K562 (cell line): ENCODE results near the gene RAD54L. TPM values are rescaled to one million over a fixed set of nuclear protein-coding genes. Genes with fewer than 3 reads are reported as not detected.

Experiments used
- CCAR2 ChIP-seq: fragments of 200-400 bp; formaldehyde crosslinking; IDR thresholded peaks from 2 replicates; pipeline ENCODE4 v1.6.1; 2017; ENCODE audit warnings: mild to moderate bottlenecking, low read depth, low read length
- ELF4 ChIP-seq: fragments of 450-650 bp; formaldehyde crosslinking; IDR thresholded peaks from 2 replicates; pipeline ENCODE4 v1.4.0; 2022; ENCODE audit warnings: missing genetic modification characterization
- POLR2A ChIP-seq: fragments of 450-650 bp; conservative IDR thresholded peaks from 2 replicates; pipeline ENCODE4 v1.6.1; 2016
- SETDB1 ChIP-seq: IDR thresholded peaks from one replicate; pipeline ENCODE4 v1.6.1; 2012; ENCODE audit warnings: low read length, control low read depth, inconsistent platforms
- TCF7 ChIP-seq: sonication (generic); IDR thresholded peaks from 2 replicates; pipeline ENCODE4 v1.6.1; 2016; ENCODE audit warnings: antibody characterized with exemption, borderline replicate concordance
- ZNF639 ChIP-seq, 2 experiments: fragments of 200-800 bp in 1 of 2; sonication (Bioruptor generic) in 1 of 2; sonication (generic) in 1 of 2; formaldehyde crosslinking in 1 of 2; IDR thresholded peaks in 1 of 2; conservative IDR thresholded peaks in 1 of 2; 2 replicates each; pipeline versions ENCODE4 v1.5.0 to v1.6.1; 2016 to 2020; ENCODE audit warnings: missing compliant biosample characterization in 1 of 2, missing genetic modification characterization in 1 of 2, missing genetic modification reagents in 1 of 2
- polyA plus RNA-seq, 8 experiments: library from polyadenylated mRNA; depleted of rRNA in 4 of 8; stranded (reverse) in 5 of 8; unstranded in 3 of 8; fragments of >200 nt; fragmentation: Nextera tagmentation in 2 of 8; fragmentation: Illumina TruSeq in 1 of 8; extraction: Ambion mirVana in 2 of 8; extraction: Trizol in 1 of 8; gene quantifications; 2 replicates each; pipeline versions ENCODE4 v1.2.1 to v1.2.3, GENCODE V29; 2011 to 2014; ENCODE audit warnings: inconsistent platforms in 1 of 8, missing spikeins in 1 of 8
- total RNA-seq, 7 experiments: library from RNA; depleted of rRNA in 6 of 7; stranded (reverse); fragments of >200 nt in 6 of 7; fragmentation: Illumina TruSeq in 2 of 7; extraction: Trizol in 2 of 7; gene quantifications; 2 replicates each; pipeline versions ENCODE4 v1.2.1 to v1.2.3, GENCODE V29; 2011 to 2021; ENCODE audit warnings: low replicate concordance in 1 of 7
- TF ChIP-seq, protein P1 (sequence below): fragments of 200-800 bp; sonication (Bioruptor generic); IDR thresholded peaks from 2 replicates; pipeline ENCODE4 v1.6.1; 2016; ENCODE audit warnings: missing genetic modification characterization, missing compliant biosample characterization
- TF ChIP-seq, protein P2 (sequence below): fragments of 250-450 bp; sonication (Bioruptor Pico); IDR thresholded peaks from 2 replicates; pipeline ENCODE4 v1.8.0; 2022; ENCODE audit warnings: inconsistent platforms
- TF ChIP-seq, protein P3 (sequence below): sonication (generic); formaldehyde crosslinking; IDR thresholded peaks from 2 replicates; pipeline ENCODE4 v1.8.0; 2022; ENCODE audit warnings: missing genetic modification reagents, mild to moderate bottlenecking, borderline replicate concordance
- TF ChIP-seq, protein P4 (sequence below): fragments of 250-450 bp; sonication (Bioruptor Pico); IDR thresholded peaks from 2 replicates; pipeline ENCODE4 v1.8.0; 2021; ENCODE audit warnings: moderate library complexity, mild to moderate bottlenecking, inconsistent platforms

Gene RAD54L
- total and polyA plus RNA-seq, 9 of the 15 experiments (the other 6 are each of a cell fraction or from before 2014, with no cell fraction given) = 17.9 to 92.3 (median 37.5) TPM

GRCh38 chr1:46218443-46218842, 29.1 kb upstream of the RAD54L start (continued):
- TF ChIP-seq, protein P1, sequence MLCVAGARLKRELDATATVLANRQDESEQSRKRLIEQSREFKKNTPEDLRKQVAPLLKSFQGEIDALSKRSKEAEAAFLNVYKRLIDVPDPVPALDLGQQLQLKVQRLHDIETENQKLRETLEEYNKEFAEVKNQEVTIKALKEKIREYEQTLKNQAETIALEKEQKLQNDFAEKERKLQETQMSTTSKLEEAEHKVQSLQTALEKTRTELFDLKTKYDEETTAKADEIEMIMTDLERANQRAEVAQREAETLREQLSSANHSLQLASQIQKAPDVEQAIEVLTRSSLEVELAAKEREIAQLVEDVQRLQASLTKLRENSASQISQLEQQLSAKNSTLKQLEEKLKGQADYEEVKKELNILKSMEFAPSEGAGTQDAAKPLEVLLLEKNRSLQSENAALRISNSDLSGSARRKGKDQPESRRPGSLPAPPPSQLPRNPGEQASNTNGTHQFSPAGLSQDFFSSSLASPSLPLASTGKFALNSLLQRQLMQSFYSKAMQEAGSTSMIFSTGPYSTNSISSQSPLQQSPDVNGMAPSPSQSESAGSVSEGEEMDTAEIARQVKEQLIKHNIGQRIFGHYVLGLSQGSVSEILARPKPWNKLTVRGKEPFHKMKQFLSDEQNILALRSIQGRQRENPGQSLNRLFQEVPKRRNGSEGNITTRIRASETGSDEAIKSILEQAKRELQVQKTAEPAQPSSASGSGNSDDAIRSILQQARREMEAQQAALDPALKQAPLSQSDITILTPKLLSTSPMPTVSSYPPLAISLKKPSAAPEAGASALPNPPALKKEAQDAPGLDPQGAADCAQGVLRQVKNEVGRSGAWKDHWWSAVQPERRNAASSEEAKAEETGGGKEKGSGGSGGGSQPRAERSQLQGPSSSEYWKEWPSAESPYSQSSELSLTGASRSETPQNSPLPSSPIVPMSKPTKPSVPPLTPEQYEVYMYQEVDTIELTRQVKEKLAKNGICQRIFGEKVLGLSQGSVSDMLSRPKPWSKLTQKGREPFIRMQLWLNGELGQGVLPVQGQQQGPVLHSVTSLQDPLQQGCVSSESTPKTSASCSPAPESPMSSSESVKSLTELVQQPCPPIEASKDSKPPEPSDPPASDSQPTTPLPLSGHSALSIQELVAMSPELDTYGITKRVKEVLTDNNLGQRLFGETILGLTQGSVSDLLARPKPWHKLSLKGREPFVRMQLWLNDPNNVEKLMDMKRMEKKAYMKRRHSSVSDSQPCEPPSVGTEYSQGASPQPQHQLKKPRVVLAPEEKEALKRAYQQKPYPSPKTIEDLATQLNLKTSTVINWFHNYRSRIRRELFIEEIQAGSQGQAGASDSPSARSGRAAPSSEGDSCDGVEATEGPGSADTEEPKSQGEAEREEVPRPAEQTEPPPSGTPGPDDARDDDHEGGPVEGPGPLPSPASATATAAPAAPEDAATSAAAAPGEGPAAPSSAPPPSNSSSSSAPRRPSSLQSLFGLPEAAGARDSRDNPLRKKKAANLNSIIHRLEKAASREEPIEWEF = no peak
- TF ChIP-seq ELF4 (no peak), POLR2A (no peak), TCF7 (no peak), SETDB1 (no peak), ZNF639 (CRISPR knock-in tag; conservative IDR thresholded peaks at IDR 0.05 in 1 of 2, IDR thresholded peaks at IDR 0.05 in 1 of 2) (no peak), CCAR2 (no peak)
- TF ChIP-seq, protein P2, sequence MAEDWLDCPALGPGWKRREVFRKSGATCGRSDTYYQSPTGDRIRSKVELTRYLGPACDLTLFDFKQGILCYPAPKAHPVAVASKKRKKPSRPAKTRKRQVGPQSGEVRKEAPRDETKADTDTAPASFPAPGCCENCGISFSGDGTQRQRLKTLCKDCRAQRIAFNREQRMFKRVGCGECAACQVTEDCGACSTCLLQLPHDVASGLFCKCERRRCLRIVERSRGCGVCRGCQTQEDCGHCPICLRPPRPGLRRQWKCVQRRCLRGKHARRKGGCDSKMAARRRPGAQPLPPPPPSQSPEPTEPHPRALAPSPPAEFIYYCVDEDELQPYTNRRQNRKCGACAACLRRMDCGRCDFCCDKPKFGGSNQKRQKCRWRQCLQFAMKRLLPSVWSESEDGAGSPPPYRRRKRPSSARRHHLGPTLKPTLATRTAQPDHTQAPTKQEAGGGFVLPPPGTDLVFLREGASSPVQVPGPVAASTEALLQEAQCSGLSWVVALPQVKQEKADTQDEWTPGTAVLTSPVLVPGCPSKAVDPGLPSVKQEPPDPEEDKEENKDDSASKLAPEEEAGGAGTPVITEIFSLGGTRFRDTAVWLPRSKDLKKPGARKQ = no peak
- TF ChIP-seq, protein P3, sequence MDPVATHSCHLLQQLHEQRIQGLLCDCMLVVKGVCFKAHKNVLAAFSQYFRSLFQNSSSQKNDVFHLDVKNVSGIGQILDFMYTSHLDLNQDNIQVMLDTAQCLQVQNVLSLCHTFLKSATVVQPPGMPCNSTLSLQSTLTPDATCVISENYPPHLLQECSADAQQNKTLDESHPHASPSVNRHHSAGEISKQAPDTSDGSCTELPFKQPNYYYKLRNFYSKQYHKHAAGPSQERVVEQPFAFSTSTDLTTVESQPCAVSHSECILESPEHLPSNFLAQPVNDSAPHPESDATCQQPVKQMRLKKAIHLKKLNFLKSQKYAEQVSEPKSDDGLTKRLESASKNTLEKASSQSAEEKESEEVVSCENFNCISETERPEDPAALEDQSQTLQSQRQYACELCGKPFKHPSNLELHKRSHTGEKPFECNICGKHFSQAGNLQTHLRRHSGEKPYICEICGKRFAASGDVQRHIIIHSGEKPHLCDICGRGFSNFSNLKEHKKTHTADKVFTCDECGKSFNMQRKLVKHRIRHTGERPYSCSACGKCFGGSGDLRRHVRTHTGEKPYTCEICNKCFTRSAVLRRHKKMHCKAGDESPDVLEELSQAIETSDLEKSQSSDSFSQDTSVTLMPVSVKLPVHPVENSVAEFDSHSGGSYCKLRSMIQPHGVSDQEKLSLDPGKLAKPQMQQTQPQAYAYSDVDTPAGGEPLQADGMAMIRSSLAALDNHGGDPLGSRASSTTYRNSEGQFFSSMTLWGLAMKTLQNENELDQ (CRISPR knock-in tag) = no peak
- TF ChIP-seq, protein P4, sequence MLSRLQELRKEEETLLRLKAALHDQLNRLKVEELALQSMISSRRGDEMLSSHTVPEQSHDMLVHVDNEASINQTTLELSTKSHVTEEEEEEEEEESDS (CRISPR knock-in tag) = no peak
